ENCODE data around the gene GALNT6.
"Not testable (repeated sequence)": the region's sequence is repeated elsewhere in the genome, so short reads cannot be mapped to it uniquely, and the experiment has no call there.

Gene GALNT6

DNA sequence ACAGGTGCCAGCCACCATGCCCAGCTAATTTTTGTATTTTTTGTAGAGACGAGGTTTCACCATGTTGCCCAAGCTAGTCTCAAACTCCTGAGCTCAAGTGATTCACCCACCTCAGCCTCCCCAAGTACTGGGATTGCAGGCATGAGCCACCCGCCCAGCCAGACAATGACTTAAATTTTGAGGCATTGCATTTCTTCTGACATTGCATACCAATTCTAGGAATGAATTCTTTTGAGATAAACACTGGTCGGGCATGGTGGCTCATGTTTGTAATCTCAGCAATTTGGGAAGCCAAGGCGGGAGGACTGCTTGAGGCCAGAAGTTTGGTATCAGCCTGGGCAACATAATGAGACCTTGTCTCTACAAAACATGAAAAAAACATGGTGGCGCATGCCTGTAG, 42.2 kb downstream of the GALNT6 start:
- no peak for FAIRE-seq

DNA sequence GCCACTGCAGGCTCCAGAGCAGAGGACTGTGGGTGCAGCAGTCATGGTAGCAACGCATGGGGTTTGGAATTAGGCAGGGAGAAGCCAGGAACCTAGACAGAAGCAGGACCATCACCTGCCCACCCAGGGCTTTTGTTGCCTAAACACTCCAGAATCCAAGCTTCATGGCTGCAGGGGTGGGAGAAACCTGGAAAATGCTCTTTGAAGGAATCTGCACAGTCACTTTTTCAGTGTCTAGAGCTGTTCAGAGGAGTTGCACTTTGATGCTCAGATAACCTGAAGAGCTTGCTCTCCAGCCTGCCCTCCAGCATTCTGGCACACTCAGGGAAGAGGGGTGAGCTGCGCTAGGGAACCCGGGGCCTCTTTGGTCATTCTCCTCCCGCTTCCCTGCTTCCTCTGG, 43.1 kb downstream of the GALNT6 start:
- FAIRE-seq: no peak

DNA sequence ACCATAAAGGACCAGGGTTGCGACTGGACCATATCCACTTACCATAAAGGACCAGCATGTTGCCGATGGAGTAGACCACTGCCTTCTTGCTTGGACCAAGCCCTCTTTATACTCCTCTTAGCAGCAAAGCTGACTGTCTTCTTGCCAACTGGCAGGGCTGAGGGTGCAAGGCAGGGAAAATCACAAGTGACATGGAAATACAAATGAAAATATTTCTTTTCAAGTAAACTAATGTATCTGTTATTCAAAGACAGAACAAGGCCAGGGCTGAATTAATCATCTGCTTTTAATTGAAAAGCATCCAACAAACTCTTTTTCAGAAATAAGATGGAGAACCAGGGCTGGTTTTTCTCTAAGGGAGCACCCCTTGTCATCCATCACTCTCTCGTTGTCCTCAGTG, 44.6 kb downstream of the GALNT6 start, which contains the start of gene CELA1:
TSS of gene CELA1 (minus strand) at position 99 of the 400 bp plus-strand sequence. CDS start at position 58, 41 bp downstream.
- no peak for FAIRE-seq

DNA sequence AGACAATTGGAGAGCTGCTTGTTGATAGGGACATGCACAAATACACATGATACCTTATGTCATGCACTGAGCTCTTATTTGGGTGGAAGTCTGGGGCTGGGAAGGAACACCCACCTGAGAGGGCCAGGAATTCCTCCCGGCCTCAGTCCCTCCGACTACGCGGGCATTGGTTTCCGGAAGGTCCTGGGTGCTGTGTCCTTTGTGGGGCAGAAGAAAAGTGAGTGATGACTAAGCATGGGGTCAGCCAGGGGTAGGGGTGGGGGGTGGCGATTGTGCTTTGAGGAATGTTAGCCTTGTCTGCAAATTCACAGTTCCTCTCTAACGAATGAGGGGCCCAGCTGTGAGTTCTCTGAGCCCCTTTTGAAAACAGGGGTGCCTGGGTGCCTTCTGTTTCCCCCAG, 45.5 kb downstream of the GALNT6 start:
- FAIRE-seq: no peak

DNA sequence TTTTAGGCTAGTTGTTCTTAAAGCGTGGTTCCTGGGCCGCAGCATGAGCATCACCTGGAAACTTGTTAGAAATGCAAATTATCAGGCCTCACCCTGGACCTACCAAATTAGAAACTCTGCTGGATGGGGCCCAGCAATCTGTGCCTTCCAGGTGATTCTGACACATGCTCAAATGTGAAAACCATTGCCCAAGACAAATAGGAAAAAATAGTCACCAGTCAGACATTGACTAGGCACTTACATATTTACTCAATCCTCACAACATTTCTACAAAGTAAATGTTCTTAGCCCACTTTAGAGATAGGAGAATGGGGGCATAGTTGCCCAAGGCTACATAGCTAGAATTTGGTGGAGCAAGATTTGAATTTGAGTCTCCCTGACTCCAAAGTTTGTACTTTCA, 48.0 kb downstream of the GALNT6 start:
- FAIRE-seq: no peak

DNA sequence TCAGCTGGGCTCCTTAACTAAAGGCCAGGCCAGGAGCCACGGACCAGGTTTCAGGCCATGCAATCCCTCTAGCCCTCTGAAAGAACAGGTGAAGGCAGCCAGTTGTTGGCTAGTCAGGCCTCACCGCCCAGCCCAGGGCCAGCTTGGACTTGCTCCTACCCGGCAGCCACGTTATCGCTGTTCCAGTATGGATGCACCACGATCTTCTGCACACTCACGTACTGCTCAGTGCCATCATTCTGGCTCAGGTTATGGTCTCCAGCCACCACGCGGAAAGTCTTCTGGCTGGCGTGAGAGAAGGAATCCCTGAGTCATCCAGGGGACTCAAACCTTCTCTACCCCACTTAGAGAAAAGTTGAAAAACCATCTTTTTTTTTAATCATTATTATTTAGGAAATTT, 48.8 kb downstream of the GALNT6 start:
- no peak for FAIRE-seq

DNA sequence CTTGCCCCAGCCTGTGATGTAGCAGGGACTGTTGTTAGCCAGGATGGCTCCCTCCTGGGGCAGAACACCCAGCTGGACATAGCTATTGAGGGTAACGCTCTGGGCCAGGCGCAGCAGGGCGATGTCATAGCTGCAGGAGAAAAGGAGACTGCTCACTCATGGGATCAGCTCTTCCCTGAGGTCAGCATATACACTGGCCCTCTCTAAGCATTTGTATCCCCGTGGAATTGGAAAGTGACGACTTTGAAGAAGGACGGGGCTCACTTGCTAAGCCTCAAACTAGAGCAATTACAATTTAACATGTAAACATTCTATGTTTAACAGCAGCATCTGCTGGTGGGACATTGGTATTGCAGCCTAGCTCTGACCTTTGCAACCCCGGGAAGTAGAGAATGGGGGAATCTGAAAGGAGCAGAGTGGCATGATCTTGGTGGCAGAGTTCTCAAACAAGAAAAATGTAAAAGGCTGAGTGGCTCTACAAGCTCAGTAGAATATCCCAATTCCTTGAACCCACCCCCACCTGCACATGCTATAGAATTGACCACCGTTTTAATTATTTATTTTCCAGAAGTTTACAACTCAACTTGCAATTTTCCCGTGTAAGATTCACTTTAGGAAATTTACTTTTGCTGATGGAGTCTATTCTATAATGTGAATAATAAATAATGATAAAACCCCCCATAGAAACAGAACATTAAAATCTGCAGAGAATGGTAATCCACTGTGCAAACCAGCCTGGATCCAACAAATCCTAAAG, 49.8 kb downstream of the GALNT6 start:
- no peak for FAIRE-seq

DNA sequence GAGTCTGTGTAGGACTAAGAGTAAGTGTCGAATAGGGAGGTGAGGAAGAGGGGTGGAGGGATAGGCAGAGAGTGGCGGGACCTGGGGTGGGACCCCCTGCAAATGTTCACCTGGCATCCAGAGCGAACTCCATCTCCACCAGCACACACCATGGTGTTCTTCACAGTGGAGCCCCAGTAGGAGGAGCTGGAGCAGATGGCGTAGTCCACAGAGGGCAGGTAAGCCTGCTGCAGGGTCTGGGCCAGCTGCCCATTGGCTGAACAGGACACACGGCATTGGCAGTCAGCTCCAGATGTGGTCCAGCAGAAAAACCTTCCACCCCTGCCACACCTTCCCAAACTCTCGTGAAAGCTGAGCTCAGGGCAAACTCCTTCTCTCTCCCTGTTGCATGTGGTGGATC, 51.5 kb downstream of the GALNT6 start:
- FAIRE-seq: no peak

DNA sequence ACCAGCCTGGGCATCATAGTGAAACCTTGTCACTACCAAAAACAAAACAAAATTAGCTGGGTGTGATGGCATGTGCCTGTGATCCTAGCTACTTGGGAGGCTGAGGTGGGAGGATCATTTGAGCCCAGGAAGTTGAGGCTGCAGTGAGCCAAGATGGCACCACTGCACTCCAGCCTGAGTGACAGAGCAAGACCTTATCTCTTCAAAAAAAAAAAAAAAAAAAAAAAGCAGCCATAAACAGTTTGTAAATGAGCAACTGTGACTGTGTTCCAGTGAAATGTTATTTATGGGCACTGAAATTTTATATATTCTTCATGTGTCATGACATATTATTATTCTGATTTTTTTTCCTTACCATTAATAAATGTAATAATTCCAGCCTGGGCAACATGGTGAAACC, 53.9 kb downstream of the GALNT6 start:
- FAIRE-seq: not testable (repeated sequence)

DNA sequence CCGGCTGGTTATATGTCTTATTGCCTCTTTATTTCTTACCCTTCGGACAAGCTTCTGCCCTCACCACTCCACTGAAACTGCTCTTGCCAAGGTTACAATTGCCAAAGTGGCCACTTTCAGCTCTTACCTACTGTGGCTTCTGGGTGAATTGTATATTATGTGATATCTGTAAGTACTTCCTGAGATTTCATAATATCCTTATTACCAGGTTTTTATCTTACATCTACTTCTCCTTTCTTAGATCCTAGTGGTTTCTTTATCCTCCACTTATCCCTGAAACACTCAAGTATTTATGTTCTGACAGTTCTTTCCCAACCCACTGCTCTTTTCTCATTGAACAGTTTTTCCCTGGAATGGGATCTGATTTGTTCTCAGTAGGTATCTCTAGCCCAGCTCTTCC, 55.3 kb downstream of the GALNT6 start:
- FAIRE-seq: no peak

DNA sequence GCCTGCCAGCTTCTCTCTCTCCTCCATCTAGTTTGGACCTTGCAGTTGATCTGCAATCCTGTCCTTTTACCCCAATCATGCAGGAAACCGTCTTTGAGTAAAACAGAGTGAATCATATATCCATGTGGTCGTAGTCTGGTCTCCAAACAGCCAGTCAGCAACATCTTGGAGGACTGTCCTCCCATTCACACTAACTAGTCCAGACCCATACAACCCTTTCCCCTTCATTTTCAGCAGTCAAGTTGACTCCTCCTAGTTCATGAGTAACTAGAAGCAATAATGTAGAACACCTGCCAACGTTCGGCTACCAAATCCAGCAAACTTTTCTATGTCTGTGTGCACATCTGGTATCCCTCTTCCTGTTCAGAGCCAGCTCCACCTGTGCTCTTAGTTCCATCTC, 56.4 kb downstream of the GALNT6 start:
- FAIRE-seq: no peak

DNA sequence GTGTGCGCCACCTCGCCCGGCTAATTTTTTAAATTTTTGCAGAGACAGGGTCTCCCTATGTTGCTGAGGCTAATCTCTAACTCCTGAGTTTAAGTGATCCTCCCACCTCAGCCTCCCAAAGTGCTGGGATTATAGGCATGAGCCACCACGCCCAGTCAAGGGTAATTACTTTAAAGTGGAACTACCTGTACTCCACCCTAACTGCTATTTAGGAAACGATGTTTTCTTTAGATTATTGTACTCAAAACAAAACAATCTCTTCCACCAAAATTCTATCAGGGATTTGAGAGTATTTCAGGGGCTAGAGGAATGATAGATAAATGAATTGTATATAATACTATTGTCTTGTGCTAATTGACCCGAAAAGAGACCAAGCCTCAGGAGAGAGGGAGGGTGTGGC, 57.7 kb downstream of the GALNT6 start:
- no peak for FAIRE-seq

DNA sequence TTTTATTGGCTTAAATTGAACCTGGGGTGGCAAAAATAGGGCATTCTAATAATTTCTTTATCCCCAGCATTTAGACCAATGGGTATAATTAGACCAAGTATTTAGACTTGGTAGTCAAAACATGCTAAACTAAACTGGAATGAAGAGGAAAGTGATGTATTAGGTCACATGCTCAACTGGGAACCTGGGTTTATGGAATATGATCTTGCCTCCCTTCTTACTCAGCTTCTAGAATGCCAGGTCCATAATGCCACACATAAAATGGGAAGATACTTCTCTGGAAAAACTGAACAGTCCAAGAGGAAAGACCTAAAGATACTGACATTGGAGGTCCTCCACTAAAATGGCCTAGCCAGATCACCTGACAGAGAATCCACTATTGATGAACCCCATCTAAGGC, 61.0 kb downstream of the GALNT6 start:
- no peak for FAIRE-seq

DNA sequence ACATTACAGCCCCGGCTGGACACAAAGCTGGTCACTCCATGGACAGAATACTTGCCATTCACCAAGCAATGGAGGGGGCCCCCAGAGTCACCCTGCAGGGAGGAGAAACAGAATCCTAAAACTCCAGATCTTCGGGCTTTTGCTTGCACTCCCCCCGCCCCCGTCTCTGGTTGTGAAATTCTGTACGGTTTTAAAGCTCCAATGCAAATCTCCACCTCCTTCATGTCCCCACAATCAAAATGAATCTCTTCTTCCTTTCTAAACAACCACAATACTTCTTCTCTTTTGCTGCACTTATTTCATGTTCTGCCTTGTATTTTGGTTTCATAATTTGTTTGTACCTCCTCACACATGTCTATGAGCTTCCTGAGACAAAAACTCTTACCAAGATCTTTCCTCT, 61.5 kb downstream of the GALNT6 start:
- FAIRE-seq: no peak

DNA sequence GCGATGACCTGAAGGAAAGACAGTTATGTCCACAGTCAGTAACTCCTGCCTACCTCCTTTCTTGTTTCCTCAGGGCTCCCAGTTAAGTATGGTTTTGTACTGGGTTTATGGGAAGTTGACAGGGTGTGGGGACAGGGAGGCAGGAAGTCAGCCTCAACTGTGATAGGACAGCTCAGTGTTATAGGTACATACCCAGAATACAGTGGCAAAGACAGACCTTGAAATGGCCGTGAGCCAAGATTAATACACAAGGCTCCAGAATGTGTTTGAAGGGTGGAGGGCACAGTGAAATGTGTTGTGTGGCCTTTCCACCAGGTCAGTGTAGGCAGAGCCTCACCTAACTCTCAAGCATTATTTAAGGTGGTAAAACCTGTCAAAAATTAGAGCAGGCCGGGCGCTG, 62.6 kb downstream of the GALNT6 start:
- FAIRE-seq: no peak

DNA sequence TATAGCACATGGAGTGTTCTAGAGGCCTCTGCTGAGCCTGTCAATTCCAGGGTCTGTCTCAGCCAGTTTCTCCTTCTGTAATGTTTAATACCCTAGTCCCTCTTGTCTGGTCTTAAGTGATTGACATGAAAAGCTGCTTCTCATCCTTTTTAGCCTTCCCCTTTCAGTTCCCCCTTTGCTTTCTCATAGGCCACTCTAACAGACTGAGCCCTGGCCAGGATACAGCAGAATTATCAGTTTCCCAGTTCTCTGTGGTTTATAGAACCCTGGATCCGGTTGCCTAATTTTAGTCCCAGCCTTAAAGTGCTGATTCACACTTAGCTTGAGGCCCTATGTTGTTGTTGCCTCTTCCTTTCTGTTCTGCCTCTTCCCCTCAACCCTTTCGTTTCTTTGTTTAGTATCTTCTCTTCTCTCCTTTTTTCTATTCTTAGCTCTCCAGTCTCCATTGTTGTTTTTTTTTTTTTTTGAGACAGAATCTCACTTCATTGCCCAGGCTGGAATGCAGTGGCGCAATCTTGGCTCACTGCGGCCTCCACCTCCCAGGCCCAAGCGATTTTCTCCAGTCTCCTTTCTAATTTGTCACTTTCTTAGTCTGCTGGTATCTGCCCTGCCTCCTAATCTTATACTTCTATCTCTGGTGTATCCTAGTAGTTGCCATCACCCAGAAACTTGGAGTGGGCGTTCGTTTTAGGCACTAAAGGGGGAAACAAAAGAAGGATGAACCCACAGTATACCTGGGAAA, 64.3 kb downstream of the GALNT6 start:
- FAIRE-seq: no peak

DNA sequence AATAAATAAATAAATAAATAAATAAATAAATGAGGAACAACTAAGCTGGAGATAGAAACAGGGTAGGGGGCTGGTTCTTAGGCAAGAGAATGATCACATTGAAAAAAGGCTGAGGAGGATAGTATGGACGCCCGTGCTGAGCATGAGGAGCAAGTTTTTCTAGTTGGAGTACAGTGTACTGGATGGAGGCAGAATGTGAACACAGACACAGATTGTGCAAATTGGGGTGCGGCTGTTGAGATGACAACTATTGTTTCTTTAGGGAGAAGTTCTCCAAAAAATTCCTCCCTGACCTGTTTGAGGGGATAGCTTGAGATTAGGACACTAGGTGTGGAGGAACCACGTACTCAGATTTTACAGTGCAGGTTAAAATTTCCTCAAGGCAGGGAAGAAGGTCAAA, 66.3 kb downstream of the GALNT6 start:
- FAIRE-seq: no peak

DNA sequence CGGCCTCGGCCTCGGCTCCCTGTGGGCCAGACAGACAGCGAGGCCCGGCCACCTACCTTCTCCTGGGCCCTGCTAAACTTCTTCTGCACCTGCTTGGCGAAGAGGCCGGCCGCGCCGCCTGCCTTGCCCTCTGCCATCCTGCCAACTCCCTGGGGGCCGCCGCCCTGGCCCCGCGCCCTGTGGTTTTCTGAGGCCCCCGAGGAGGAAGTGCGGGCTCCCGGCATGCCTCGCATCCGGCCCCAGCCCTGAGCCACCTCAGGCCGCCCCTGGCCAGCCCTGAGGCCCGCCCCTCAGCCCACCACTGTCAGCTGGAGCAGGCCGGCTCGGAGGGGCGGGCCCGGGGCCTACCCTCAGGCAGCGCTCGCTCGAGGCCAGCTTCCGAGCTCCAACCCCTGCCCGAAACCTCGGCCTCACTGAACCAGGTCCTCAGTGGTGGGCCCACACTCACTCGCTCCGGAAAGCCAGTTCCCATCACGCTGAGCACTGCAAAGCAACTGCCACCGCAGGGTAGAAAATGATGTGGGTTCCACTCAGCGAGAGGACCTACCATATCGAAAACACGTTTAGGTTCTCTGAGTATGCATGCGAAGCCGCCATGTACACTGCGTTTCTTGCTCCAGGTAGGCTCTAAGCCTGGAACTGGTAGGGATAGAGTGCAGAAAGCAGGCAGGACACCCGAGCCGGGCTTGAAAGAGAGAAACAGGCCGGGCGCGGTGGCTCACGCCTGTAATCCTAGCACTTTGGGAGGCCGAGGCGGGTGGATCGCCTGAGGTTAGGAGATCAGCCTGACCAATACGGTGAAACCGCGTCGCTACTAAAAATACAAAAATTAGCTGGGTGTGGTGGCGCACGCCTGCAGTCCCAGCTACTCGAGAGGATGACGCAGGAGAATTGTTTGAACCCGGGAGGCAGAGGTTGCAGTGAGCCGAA, 67.0 kb downstream of the GALNT6 start, which contains the start of gene BIN2:
TSS of gene BIN2 (minus strand) at position 209 of the 930 bp plus-strand sequence. CDS start at position 137, 72 bp downstream.
- FAIRE-seq: no peak

DNA sequence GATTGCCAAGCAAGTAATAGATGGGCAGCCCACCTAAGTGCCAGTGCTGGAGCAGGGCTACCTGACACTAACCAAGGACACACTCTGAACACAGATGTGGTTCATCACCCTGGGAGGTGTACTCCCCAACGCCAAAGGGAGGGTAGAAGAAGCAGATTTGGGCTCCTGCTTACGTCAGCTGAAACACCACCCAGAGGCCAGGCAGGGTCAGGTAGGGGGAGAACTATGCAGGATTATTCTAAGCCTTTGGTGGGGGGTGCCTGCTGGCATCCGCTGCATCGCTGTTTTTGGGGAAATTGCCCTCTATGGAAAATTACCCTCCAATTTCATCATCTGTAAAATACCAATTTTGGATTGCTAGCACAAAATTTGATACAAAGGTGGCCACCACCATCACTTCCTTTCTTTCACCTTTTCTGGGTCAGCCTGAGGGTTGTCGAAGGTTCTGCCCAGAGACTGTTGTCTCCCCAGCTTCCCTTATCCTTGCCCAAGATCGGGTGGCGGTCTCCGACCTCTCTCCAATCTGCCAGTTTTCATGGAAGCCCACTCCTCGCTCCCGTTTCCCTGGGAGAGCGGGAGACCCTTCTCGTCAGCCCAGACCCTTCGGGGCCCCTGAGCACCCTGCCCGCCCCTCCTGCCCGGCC, 67.8 kb downstream of the GALNT6 start:
- FAIRE-seq: no peak

DNA sequence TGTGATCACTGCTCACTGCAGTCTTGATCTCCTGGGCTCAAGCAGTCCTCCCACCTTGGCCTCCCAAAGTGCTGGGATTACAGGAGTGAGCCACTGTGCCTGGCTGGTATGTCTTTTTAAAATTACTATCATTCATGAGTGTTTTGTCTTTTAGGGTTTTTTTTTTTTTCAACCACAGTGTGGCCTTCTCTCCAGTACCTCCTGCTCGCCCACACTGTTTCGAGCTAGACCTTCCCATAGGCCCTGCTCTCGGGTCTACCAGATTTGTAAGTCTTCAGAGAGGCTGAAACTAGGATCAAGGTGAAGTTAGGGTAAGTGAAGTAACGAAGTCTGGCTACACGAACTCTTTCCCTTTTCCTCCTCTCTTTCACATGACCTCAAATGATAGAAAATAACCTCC, 68.8 kb downstream of the GALNT6 start:
- no peak for FAIRE-seq

DNA sequence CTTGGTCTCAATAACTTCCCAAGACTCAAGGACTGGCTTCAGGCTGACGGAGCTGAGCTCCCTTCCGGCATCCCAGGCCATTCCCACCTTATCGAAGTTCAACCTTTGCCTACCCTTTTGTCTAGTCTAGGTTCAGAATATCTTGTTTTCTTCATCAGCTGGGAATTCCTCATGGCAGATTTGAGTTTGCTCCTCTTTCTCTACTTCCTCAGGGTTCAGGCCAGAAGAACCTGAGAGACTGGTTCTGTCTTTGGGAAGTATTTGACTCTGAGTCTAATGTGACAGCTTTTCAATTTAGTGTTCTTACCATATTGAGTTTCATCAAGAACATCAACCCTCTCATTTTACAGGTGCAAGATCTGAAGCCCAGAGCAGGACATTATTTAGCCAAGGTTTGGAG, 69.3 kb downstream of the GALNT6 start:
- no peak for FAIRE-seq

DNA sequence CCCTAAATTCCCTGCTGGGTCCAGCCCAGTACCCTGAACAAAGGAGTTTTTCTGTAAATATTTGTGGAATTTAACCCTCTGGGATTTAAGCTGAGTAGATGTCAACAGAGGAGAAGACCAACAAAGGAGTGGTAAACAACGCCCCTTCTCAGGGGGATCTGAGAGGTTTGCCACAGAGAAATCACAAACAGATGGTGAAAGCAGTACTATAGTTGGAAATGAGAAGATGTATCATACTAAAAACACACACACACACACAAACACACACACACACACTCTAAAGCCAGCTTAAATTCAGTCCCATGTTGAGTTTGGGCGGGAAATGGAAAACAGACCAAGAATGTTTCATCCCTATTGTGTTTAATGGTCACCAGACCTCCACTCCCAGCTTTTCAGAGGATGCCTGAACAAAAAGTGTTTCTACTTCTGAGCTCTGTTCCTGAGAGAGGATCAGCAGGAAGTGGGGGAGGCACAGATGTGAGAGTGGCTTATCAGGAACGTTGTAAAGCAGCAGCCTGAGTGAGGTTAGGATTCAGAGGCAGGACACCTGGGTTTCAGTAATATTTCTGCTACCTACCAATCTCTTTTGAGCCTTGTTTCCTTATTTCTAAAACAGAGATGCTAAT, 70.4 kb downstream of the GALNT6 start:
- no peak for FAIRE-seq

All from colon (tissue), 2 donors.